HTERT RPE-1 (cell line): Measurements from ENCODE around the gene TCF7L1.

ENCODE experiments used
- in situ Hi-C: fragments of 300-500 bp; cut with MboI; formaldehyde crosslinking; loops from 4 replicates; pipeline ENCODE4 v1.14.3; 2020; ENCODE audit warnings: low sequenced_read_pairs

TCF7L1 gene

DNA sequence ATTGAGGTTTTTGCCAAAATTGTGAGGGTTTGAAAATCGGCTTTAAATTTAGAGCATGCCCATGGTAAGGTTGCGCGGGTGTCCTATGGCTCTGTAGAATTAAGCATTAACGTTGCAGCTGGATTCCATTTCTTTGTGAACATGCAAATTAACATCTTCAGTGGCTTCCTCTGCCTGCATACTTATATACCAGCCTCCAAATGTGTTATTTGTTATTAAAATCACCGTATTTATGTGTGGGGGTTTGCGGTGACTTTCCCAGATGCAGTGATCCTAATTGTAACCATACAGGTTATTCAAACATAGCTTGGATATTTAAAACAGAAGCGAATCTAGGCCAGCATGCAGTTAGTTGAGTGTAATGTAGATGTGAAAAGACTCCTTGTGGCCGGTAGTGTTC is 114.4 kb downstream of the TCF7L1 start:
- in situ Hi-C loops: no loop called here

DNA sequence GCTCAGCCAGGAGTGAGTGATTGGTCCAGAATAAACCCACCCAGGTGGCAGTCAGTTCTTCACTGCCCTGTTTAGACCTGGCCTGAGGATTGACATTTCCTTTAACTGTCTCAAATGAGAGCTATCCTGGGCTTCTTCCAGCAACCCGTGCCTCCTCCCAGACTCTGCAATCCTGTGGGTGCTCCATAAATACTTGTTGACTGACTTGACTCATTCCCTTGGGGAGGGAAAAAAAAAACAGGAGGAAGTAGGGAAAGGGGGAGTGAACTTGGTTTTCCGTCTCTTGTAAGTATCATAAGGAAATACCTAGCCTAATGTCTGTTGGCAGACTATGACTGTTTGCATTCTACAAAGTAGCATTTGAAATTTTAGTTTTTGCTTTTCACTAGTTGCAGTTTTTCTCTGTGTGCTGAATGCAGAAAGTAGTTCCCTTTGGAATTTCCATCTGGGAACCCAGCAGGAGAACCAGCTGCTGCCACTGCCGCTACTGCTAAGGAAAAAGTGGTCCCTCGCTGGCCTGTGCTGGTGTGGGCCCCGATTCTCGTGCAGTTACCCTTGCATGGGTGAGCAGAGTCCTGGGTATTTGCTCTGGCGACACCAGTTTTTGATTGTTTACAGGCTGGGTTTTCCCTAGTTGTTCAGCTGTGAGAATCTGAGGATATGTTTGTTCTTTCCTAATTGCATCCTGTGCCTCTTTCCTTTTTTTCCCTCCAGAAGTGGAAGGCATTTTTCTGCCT is 115.7 kb downstream of the TCF7L1 start:
- in situ Hi-C loops: no loop called here

DNA sequence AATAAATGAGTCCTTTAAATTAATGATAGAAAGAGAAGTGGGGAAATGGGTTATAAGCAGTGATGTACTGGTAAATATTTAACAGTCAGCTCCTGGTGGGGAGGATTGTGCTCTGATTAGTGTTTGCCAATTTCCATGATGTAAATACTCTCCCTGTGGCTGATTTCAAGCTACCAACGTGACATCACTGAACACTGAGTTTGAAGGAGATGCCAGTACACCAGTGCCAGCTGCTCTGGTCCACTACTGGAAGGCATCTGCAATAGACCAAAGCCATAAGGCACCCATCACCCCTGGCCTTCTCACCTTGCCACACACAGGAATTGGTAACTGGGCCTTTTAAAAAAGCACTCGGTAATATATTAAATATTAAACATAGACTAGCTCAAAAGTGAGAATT is 116.9 kb downstream of the TCF7L1 start:
- in situ Hi-C loops: no loop called here

GRCh38 chr2:85251070-85251616 is 118.0 kb downstream of the TCF7L1 start:
- in situ Hi-C loops: no loop called here

GRCh38 chr2:85253890-85254289 is 120.7 kb downstream of the TCF7L1 start:
- in situ Hi-C loops: no loop called here

GRCh38 chr2:85254540-85255300 is 121.5 kb downstream of the TCF7L1 start:
- in situ Hi-C loops: no loop called here

DNA sequence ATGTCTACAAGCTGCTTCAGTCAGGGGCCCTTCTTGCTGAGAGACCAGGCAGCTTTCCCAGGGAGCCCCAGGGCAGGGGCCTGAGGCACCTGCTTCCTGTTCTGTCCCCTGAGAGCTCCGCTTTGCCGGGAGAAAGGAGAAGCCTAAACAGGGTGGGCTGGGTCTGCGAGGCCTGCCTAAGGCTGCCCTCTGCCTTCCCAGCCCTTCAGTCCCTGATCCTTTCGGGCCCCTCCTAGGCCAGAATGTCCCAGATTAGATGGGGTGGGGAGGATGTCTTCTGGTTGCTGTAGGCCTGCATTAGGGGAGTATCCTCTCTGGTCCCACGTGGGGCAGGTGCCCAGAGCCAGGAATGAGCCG is 122.2 kb downstream of the TCF7L1 start:
- in situ Hi-C loops: no loop called here

DNA sequence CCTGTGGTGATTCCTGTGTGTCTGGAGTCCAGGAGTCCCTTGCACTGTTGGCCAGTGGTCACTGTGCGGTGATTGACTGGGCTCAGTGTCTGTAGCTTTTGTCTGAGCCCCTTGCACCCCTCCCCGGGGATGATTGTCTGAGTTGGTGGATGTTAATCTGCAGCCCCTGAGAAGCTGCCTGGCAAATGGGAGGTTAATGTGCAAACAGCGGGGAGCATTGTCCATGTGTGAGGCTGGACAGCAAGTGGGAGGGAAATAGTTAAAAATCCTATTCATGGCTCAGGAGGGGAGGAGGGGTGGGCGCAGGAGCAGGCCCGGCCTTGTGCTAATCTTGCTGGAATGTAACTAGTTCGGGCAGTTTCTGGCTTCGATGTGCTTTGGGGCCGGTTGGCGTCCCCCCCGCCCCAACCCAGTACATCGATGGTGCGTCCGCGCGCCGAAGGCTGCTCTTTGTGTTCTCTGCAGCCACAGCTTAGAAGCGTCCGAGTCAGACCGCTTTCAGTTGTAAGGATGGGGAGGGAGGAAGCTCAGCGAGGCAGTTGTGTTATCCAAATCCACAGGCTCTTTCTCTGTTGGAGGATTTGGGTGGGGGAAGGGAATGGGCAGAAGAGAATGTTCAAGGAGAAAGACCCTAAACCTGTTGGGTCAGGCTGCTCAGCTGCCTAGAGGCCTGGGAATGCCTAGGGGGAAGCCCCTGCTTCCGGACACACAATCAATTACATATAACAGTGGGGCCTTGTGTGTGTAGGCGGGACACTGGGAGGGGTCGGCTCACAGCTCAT is 122.8 kb downstream of the TCF7L1 start:
- in situ Hi-C loops: no loop called here

GRCh38 chr2:85257359-85257969 is 124.3 kb downstream of the TCF7L1 start:
- in situ Hi-C loops: no loop called here

DNA sequence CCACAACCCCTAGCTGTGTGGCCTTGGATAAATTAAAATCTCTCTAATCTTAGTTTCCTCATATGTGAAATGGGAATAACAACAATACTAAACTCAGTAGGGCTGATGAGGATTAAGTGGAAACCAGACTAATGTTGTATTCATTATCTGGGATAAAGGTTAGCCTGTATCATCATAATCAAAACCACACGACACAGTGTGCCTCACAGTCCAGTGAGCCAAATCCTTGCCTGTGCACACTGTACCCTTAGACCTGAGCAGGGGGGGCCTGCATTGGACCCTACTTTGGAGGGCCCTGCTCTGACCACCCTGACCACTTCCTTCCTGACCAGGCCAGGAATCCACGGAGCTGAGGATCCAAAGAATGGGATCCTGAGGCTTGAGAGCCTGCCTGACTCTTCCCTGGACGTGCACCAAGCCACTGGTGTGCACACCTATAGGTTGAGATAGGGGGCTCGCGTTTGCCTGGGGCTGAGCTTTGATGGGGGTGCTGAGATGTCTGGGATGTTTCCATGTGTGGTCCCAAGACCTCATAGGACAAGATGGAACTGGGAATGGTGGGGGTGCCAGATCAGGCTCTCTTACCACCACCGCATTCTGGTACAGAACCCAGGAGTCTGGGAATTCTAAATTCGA is 124.9 kb downstream of the TCF7L1 start:
- in situ Hi-C loops: no loop called here

GRCh38 chr2:85259101-85259590 is 126.0 kb downstream of the TCF7L1 start:
- in situ Hi-C loops: no loop called here

GRCh38 chr2:85259879-85260278 is 126.7 kb downstream of the TCF7L1 start:
- in situ Hi-C loops: no loop called here

DNA sequence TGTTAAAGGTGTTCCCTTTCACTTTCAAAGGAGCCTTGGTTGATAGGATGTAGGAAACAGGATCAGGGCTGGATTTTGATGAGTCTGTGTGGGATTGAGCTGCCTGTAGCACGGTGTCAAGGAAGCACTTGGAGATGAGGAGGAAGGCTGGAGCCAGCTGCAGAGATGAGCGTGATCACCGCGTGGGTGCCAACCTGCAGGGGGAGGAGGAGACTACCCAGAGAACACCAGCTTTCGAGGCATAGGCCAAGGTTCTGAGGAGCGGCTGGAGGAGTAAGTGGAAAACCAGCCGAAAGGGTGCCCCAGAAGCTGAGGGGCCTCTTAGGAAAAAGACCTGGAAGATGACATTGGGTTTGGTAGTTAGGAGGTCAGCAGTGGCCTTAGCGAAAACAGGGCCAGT is 130.4 kb downstream of the TCF7L1 start:
- in situ Hi-C loops: no loop called here

GRCh38 chr2:85264471-85264870 is 131.3 kb downstream of the TCF7L1 start:
- in situ Hi-C loops: no loop called here

DNA sequence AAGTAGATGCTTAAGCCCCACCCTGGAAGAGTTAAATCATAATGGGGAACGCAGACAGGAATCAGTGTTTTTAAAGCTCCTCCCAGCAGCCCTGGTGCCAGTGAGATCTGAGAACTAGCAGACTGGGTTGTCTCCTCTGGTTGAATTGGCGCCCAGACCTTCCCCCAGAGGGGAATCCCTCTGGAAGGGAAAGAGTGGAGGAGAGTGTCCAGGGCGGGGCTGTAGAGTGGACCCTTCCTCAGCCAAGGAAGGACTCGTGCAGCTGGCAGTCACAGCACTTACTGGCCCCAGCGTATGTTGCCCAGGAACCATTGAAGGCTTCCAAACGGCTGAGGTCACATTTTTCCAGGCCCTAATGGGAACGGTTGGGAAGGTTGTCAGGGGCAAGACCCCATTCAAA is 132.1 kb downstream of the TCF7L1 start:
- in situ Hi-C loops: no loop called here

DNA sequence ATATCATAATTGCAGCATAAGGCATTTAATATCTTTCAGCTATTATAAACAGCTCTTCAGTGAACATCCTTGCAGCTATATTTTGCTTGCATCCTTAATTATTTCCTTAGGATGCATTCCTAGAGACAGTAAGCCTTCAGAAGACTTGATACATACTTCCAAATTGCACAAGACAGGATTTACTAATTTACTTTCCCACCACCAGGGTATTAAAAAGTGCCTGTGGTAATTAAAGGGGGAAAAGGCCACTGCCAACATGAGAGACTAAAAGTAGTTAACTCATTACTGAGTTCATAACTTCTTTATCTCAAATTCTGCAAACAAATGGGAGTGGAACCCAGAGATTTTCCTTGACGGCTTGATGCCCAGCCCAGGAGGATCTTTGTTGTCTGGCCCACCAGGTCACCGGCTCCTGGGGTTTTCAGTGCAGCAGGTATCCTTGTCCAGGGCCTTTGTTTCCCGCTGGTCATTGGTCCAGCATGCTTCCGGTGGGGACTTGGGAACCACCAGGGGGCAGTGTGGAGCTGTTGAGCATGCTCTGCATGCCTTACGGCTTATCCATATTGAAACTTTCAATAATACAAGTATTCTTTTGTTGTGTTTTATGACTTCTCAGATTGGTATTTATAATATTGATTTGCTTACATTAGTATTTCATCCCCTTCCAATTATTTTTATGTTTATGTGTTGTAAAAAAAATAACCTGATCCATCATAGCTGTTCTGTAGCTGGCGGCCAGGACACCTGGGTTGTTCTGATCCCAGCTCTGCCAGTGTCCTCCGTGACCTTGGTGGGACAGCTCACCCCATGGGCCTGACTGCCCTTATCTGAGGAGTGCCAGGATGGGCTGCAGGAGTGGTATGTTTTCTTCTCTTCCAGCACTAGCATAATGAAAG is 133.2 kb downstream of the TCF7L1 start:
- in situ Hi-C loops: no loop called here

DNA sequence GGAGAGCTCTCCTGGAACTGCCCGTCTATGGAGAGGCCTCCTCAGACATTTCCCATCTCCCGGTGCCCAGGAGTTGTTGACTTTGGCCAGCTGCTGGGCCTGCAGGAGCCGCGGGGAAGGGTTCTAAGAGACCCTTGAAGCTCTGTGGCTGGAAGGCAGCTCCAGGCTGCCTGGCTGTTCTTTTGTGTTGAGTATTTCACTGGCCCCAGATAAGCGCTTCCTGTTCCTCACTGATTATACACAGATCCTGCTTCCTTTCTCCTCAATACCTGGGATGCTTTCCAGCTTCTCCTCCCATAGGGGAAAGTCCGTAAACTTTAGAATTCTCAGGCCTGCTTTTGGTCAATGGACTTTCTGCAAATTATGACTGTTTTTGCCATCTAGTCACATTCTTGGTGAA is 136.8 kb downstream of the TCF7L1 start:
- in situ Hi-C loops: no loop called here

GRCh38 chr2:85272357-85272756 is 139.2 kb downstream of the TCF7L1 start:
- in situ Hi-C loops: no loop called here
